Measurements from ENCODE around the gene CTNNBIP1. TPM values are rescaled to one million over a fixed set of nuclear protein-coding genes. Genes with fewer than 3 reads are reported as not detected.

Gene CTNNBIP1
- total RNA-seq, 1 donor from 2014 or later = 6.7 TPM

- POLR2A ChIA-PET = no interaction called here
- intact Hi-C loops (cut with micrococcal nuclease) = no loop called here
- no peaks in the 10 kb centered on the region for H3K27me3 Mint-ChIP-seq
- DNase-seq = no peak
- no peaks in the 10 kb centered on the region for H3K36me3 Mint-ChIP-seq (ENCODE audit: low read depth)
- H3K27ac Mint-ChIP-seq = no peak overlapping the region
- no peak for ATAC-seq (ENCODE audit: low read depth)
- H3K4me3 Mint-ChIP-seq = no peak overlapping the region
- no peak for TF ChIP-seq CTCF (IDR thresholded peaks at IDR 0.05)
- peaks cover 6% of the 10 kb centered on the region for H3K4me1 Mint-ChIP-seq
- CTCF ChIA-PET = no interaction called here
- no peaks in the 10 kb centered on the region for H3K9me3 Mint-ChIP-seq
Observed at GRCh38 chr1:9844106-9844505, 66.0 kb downstream of the CTNNBIP1 start.

GRCh38 chr1:9843576-9843945, 66.5 kb downstream of the CTNNBIP1 start:
- Mint-ChIP-seq H3K9me3 (no peaks in the 10 kb centered on the region), H3K36me3 (ENCODE audit: low read depth) (no peaks in the 10 kb centered on the region), H3K27me3 (no peaks in the 10 kb centered on the region), H3K4me3 (no peak overlapping the region), H3K27ac (no peak overlapping the region), H3K4me1 (peaks cover 6% of the 10 kb centered on the region)
- no peak for DNase-seq
- TF ChIP-seq CTCF (IDR thresholded peaks at IDR 0.05) = no peak
- POLR2A ChIA-PET = interaction anchor here (0.5 kb wide), 1 partner anchor 185 kb away, joined by 3 read pairs; no protein-coding TSS in a partner anchor
- intact Hi-C loops (cut with micrococcal nuclease) = no loop called here
- CTCF ChIA-PET = interaction anchor here (1.0 kb wide), 1 partner anchor 17 kb away, joined by 3 read pairs; no protein-coding TSS in a partner anchor
- no peak for ATAC-seq (ENCODE audit: low read depth)

DNA sequence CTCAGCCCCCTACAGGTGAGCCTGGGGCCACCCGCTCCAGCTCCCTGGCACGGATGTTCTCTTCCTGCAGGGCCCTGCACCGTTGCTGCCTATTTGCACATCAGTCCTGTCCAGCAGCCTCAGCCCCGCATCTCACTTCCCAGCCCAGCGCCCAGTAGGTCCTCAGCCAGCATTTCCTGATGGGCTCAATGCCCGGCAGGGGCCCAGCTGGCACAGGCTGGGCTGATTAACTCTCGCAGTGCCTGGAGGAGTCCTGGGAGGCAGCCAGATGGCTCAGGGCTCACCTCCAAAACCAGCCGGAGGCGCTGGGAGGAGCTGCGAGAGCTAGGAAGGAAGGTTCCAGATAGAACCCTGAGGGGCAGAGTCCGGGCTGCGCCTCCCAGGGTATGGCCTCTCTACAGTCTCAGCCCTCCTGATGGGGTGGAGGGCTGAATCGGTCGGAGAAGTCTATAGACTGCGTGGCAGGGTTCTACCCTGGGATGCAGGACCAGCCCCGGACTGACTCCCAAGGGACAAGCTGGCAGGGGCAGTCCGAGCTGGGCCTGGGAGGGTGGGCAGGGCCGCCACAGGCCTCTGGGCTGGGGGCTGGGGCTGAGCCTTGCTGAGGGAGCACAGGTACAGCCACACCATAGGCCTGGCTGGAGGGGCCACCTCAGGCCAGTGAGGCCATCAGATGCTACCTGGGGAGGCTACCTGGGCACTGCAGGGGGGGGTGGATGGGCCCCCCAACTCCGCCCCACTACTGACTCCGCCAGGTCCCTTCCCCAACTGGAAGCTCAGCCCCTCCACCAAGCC, 67.1 kb downstream of the CTNNBIP1 start:
- DNase-seq (no peak), ATAC-seq (ENCODE audit: low read depth) (no peak)
- Mint-ChIP-seq H3K27me3 (no peaks in the 10 kb centered on the region), H3K4me3 (no peak overlapping the region), H3K36me3 (ENCODE audit: low read depth) (no peaks in the 10 kb centered on the region), H3K27ac (no peak overlapping the region), H3K9me3 (no peaks in the 10 kb centered on the region), H3K4me1 (peaks cover 3% of the 10 kb centered on the region)
- intact Hi-C loops (cut with micrococcal nuclease) = no loop called here
- TF ChIP-seq CTCF (IDR thresholded peaks at IDR 0.05) = no peak
- ChIA-PET CTCF (interaction anchor here (1.0 kb wide), 1 partner anchor 16 kb away, joined by 3 read pairs; no protein-coding TSS in a partner anchor), POLR2A (interaction anchor here (0.5 to 0.6 kb wide), 2 partner anchors 137 to 185 kb away, joined by 3 to 10 read pairs; no protein-coding TSS in a partner anchor)

DNA sequence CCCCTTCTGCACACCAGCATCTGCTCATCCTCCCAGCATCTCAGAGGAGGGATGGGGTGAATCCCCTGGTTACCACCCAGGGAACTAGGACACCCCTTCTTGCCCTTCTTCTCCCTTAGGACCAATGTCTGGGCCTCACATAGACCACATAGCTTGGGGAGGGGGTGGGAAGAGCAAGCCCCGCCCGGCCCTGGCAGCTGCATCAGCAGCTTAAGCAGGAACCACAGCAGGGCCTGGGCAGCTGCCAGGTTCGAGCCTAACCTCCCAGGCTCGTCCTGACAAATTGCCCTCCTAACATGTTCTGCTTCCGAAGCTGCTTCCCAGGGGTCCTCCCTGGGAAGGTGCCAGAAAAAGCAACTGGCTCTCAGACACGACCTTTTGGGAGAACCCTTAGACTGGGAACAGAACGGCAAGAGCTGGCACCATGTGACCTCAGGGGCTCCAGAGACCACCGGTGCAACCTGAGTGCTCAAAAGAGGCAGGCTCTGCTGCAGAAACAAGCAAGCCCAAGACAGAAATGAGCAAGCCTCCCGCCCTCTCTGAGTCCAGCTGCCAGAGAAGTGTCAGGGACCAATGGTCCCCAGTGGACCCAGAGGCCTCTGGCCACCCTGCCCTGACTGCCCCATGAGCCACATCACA, 67.9 kb downstream of the CTNNBIP1 start:
- Mint-ChIP-seq H3K4me3 (no peak overlapping the region), H3K27ac (no peak overlapping the region), H3K9me3 (no peaks in the 10 kb centered on the region), H3K27me3 (no peaks in the 10 kb centered on the region), H3K4me1 (no peaks in the 10 kb centered on the region), H3K36me3 (ENCODE audit: low read depth) (no peaks in the 10 kb centered on the region)
- ATAC-seq (ENCODE audit: low read depth) (no peak), DNase-seq (no peak)
- no peak for TF ChIP-seq CTCF (IDR thresholded peaks at IDR 0.05)
- ChIA-PET CTCF (no interaction called here), POLR2A (no interaction called here)
- intact Hi-C loops (cut with micrococcal nuclease) = no loop called here

DNA sequence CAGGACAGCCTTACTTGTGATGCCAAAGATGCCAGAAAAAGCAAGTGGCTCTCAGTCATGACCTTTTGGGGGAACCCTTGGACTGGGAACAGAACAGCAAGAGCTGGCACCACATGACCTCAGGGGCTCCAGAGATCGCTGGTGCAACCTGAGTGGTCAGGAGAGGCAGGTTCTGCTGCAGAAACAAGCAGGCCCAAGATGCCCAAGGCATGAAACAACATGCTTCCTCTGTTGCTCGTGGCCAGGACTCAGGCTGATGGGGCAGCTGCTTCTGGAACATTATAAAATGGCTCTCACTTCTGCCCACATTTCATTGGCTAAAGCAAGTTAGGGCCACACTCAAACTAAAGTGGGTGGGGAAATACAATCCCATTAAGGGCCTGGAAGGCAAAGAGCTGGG, 68.6 kb downstream of the CTNNBIP1 start:
- Mint-ChIP-seq H3K9me3 (no peaks in the 10 kb centered on the region), H3K27me3 (no peaks in the 10 kb centered on the region), H3K36me3 (ENCODE audit: low read depth) (no peaks in the 10 kb centered on the region), H3K27ac (no peak overlapping the region), H3K4me1 (no peaks in the 10 kb centered on the region), H3K4me3 (no peak overlapping the region)
- ChIA-PET POLR2A (no interaction called here), CTCF (no interaction called here)
- no peak for TF ChIP-seq CTCF (IDR thresholded peaks at IDR 0.05)
- intact Hi-C loops (cut with micrococcal nuclease) = no loop called here
- ATAC-seq (ENCODE audit: low read depth) = no peak
- DNase-seq = no peak

Measured in activated B cell treated with CpG ODN at 0.5 μM for 24 hours (primary cell).